ENCODE measurements around the gene ANGPTL2.
A peak's percentile ranks its signal among the peaks of the same experiment; 100 is the strongest.

ANGPTL2 gene

GRCh38 chr9:127136081-127136879 is 13.8 kb upstream of the ANGPTL2 start:
- DNase-seq (ENCODE audit: low spot score): no peak

- DNase-seq (ENCODE audit: low spot score): no peak
Observed at GRCh38 chr9:127135056-127135745, 12.8 kb upstream of the ANGPTL2 start.

- DNase-seq (ENCODE audit: low spot score): no peak
Observed at GRCh38 chr9:127133739-127134167, 11.3 kb upstream of the ANGPTL2 start.

DNA sequence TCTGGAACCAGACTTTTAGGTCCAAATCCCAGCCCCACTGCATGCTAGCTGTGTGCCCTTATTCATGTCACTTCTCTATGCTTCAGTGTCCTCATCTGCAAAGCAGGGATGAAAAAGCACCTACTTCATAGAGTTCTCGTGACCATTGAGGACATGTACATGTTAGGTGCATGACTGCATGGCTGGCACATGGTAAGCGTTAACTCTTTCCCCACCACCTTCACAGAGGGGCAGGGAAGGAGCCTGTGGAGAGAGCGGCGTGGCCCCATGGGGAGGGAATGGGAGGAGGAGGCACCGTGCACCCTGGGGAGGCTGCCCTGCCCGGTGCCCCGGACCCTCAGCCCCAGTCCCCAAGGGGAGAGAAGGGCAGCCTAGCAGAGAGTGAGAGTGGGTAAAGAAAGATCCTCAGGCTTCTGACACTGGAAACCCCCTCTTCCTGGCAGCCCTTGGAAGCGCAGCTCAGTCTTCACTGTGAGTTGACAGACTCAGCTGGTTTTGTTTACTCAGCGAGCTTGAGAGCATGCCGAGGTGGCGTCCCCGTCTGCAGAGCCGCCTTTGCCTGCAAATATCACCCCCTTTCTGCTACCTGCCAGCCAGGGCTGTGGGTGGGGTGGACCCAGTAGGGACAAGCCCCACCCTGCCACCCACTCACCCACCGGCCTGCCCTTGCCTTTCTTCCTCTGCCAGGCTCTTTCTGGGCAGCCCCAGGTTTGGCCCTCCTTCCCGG is 10.6 kb upstream of the ANGPTL2 start:
- DNase-seq (ENCODE audit: low spot score): no peak

GRCh38 chr9:127132375-127132774 is 9.9 kb upstream of the ANGPTL2 start:
- no peak for DNase-seq (ENCODE audit: low spot score)

- no peak for DNase-seq (ENCODE audit: low spot score)
Observed at GRCh38 chr9:127131871-127132270, 9.4 kb upstream of the ANGPTL2 start.

- DNase-seq (ENCODE audit: low spot score): peak; percentile 17
Observed at GRCh38 chr9:127130661-127131538, 8.5 kb upstream of the ANGPTL2 start.

DNA sequence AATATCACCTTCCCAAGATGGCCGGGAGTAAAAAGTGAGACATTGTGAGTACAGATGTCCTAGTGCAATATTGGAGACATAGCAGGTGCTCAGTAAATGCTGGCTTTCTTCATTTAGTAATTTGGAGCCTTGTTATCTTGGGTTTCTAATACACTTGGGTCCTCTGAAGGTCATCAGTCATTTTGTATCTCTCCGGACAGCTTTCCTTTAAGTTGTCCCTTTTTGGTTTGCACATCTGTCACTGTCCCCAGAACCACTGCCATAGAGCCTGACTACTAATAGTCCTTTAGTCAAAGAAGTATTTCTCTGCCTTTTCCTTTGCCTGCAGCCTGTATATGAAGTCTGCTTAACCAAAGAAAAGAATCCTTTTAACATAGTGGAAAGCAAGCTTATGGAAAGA is 7.8 kb upstream of the ANGPTL2 start:
- no peak for DNase-seq (ENCODE audit: low spot score)

DNA sequence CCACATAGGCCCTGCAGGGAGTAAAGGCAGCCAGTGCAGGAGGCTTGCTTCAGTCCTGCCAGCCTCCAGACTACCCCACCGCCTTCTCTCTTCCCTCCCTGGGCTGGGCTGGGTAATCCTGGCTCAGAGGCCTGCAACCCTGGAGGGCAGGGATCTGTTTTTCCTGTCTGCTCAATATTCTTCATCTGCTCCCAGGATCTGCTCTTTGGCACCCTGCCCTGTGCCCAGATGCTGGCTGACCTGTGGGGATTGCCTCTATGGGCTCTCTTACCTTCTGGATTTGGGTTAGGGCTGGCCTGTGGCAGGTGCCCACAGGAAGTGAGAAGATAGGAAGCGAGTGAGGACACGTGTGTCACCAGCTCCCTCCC is 7.3 kb upstream of the ANGPTL2 start:
- no peak for DNase-seq (ENCODE audit: low spot score)

DNA sequence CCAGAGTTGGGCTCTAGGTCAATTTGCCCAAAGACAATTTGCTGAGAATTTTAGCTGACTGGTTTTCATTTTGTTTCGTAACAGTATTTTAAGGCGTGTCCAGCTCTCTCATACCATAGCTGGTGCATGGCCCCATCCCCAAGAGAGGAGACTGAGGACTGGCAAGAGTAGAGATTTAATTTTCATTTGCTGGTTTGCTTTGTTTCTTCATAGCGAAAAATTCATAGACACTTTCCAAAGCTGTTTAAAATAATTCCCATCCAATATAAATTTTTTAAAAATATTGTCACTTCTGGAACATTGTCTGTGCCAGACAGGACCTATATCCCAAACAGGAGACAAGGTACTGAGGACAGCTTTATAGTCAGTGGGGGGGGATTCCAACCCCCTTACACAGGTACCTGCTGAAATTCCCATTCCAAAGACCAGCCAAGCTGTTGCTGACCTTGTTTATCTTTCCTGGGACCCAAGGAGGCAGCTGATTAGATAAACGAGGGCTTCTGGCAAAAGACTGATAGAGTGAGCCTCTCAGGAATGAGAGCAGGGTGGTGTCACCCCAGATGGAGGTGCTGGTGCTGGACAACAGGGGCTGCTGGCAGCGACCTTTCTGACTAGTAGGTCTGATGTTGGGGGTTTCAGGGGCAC is 6.8 kb upstream of the ANGPTL2 start:
- no peak for DNase-seq (ENCODE audit: low spot score)

GRCh38 chr9:127128341-127129072 is 6.1 kb upstream of the ANGPTL2 start:
- DNase-seq (ENCODE audit: low spot score): no peak

- DNase-seq (ENCODE audit: low spot score): no peak
Observed at GRCh38 chr9:127126971-127127370, 4.5 kb upstream of the ANGPTL2 start.

DNA sequence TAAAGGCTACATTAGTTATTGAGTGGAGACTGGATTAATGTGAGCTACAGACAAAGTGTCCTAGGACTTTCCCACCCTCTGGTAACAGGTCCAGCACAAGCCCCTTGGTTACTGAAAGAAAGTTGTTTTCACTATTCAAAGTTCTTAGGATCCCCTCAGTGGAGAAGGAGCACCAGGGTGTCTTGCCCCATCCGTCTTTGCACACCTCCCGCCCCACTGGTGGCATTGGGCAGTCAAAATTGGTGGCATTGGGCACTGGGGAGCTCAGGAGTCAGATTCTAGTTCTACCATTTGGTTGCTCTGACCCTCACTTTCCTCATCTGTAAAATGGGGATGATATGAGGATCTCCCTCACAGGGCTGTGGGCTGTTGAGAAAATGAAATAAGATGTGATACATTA is 2.4 kb upstream of the ANGPTL2 start:
- DNase-seq (ENCODE audit: low spot score): no peak

GRCh38 chr9:127124111-127124531 is 1.7 kb upstream of the ANGPTL2 start:
- DNase-seq (ENCODE audit: low spot score): no peak

DNA sequence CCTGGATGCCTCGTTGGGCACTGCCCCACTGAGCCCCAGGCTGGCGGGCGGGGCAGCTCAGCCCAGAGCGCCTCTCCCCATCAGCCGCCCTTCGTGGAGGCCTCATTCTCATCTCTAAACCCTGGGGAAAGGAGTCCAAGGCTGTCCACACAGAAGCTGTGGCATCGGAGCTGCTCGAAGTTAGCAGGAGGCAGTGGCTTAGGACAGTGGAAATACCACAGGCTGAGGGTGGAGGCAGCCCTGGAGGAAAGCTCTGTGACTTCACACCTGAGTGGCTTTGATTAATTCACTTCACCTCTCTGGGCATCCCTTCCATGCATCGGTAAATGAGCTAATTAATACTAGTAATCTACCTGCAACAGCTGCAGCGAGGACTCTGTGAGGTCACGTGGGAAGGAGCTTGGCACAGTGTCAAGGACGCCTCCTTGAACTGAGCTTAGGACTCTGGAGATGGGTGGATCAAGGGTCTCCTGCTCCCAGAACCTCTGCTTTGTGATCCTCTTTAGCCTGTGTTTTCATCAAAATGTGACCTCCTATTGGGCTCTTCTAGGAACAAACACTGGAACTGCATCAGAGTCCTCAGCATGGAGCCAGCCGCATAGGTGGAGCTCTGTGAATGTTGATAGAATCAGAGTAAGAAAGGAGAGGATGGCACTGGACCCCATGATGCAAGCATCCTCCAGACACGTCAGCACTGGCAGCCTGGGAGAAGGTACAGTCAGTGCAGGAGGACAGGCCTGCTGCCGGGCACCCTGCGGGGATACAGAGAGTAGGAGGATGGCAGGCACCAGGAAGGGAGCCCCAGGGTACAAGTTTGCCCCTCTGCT is 842 bp upstream of the ANGPTL2 start:
- no peak for DNase-seq (ENCODE audit: low spot score)

- no peak for DNase-seq (ENCODE audit: low spot score)
Observed at GRCh38 chr9:127121628-127122175, 733 bp downstream of the ANGPTL2 start.

GRCh38 chr9:127119320-127119709 is 3.1 kb downstream of the ANGPTL2 start:
- DNase-seq (ENCODE audit: low spot score): no peak

DNA sequence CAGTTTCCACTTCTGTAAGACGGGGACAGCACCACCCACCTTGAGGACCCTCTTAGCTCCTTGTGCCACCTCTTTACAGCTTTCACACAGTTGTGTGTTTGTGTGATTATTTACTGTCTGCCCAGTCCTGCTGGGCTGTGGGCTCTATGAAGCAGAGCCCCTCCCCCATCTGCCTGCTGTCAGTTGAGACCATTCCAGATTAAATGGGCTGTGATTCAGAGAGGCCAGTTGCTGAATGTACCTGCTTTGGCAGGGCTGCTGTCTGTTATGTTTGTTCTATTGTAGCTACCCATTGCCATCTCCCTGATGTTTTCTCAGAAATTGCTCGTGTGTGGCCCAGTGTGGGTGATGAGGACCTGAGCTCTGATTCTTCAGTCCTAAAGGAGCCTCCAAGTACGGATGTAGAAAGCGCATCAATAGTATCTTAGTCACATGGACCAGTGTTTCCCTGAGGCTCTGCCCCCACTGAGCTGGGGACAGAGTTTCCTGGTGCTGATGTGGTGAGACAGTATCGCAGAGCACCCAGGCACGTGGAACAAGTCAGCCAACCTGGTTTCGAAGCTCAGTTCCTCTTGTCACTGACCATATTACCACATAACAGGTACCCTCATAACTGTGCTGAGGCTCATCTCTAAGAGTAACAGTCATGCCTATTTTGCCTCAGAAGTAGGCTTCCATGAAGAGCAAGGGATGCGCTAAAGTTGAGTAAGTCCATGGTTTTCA is 3.7 kb downstream of the ANGPTL2 start:
- no peak for DNase-seq (ENCODE audit: low spot score)

GRCh38 chr9:127117801-127118200 is 4.6 kb downstream of the ANGPTL2 start:
- no peak for DNase-seq (ENCODE audit: low spot score)

Data from COLO829 (cell line).